ENCODE measurements around the gene TSPAN4. TPM values are rescaled to one million over a fixed set of nuclear protein-coding genes. Genes with fewer than 3 reads are reported as not detected.

Gene TSPAN4
- total and polyA plus RNA-seq, 4 donors = 16.5 to 38.1 (median 30.4) TPM

GRCh38 chr11:839280-839623 is 3.4 kb upstream of the TSPAN4 start:
- WGBS = 95% methylated on average over 5 of the region's 5 CpGs
- peaks cover 31 to 56% (median 39%) of the 10 kb centered on the region in 4 donors for H3K4me1 ChIP-seq (ENCODE audit: control insufficient read depth in 4 of 4, insufficient read depth in 4 of 4, low read length in 3 of 4)

GRCh38 chr11:839875-840617 is 2.6 kb upstream of the TSPAN4 start:
- no peaks in the 10 kb centered on the region for H3K27me3 ChIP-seq (ENCODE audit: control insufficient read depth in 4 of 4, insufficient read depth in 4 of 4, low read length in 3 of 4)
- H3K9ac ChIP-seq (ENCODE audit: low read depth in 1 of 2, low read length in 2 of 2) = no peak overlapping the region
- TF ChIP-seq SP1 (IDR thresholded peaks at IDR 0.05) = no peak
- TF ChIP-seq RAD21 (IDR thresholded peaks at IDR 0.05) = peak in 1 of 2 donors; percentile 7
- no peak for TF ChIP-seq MAX (IDR thresholded peaks at IDR 0.05)
- H3K4me3 ChIP-seq (ENCODE audit: low read depth in 1 of 3, low read length in 3 of 3) = no peak overlapping the region
- H3K27ac ChIP-seq (ENCODE audit: low read depth in 1 of 2, low read length in 2 of 2) = no peak overlapping the region
- DNase-seq (ENCODE audit: low spot score) = no peak
- WGBS = 88% methylated on average over 25 of the region's 25 CpGs
- no peaks in the 10 kb centered on the region for H3K9me3 ChIP-seq (ENCODE audit: control insufficient read depth in 4 of 4, low read length in 3 of 4)
- H3K4me1 ChIP-seq (ENCODE audit: control insufficient read depth in 4 of 4, insufficient read depth in 4 of 4, low read length in 3 of 4) = peaks cover 28 to 55% (median 38%) of the 10 kb centered on the region in 4 donors
- peaks cover 5 to 28% (median 11%) of the 10 kb centered on the region in 4 donors for H3K36me3 ChIP-seq (ENCODE audit: control insufficient read depth in 4 of 4, insufficient read depth in 3 of 4, low read depth in 1 of 4, low read length in 3 of 4)

More at GRCh38 chr11:839280-839623, 3.4 kb upstream of the TSPAN4 start:
- Histone ChIP-seq H3K4me3 (ENCODE audit: low read depth in 1 of 3, low read length in 3 of 3) (no peak overlapping the region), H3K9me3 (ENCODE audit: control insufficient read depth in 4 of 4, low read length in 3 of 4) (no peaks in the 10 kb centered on the region), H3K9ac (ENCODE audit: low read depth in 1 of 2, low read length in 2 of 2) (no peak overlapping the region), H3K36me3 (ENCODE audit: control insufficient read depth in 4 of 4, insufficient read depth in 3 of 4, low read depth in 1 of 4, low read length in 3 of 4) (peaks cover 5 to 28% (median 11%) of the 10 kb centered on the region in 4 donors), H3K27me3 (ENCODE audit: control insufficient read depth in 4 of 4, insufficient read depth in 4 of 4, low read length in 3 of 4) (no peaks in the 10 kb centered on the region), H3K27ac (ENCODE audit: low read depth in 1 of 2, low read length in 2 of 2) (no peak overlapping the region)
- no peak for TF ChIP-seq HNF4A (conservative IDR thresholded peaks at IDR 0.05)
- TF ChIP-seq EGR1 (IDR thresholded peaks at IDR 0.05; ENCODE audit: low read depth in 2 of 2) = no peak
- no peak for TF ChIP-seq NR2F2 (IDR thresholded peaks at IDR 0.05)
- no peak for TF ChIP-seq CTCF (IDR thresholded peaks at IDR 0.05; ENCODE audit: low read depth, low read length, missing input control)
- no peak for TF ChIP-seq ZBTB33 (IDR thresholded peaks at IDR 0.05)
- no peak for TF ChIP-seq ATF3 (IDR thresholded peaks at IDR 0.05)
- TF ChIP-seq MAX (IDR thresholded peaks at IDR 0.05) = no peak
- TF ChIP-seq JUND (IDR thresholded peaks at IDR 0.05) = no peak
- TF ChIP-seq SP1 (IDR thresholded peaks at IDR 0.05) = no peak
- TF ChIP-seq FOXA2 (IDR thresholded peaks at IDR 0.05) = no peak
- no peak for DNase-seq (ENCODE audit: low spot score)

- TF ChIP-seq FOXA2 (IDR thresholded peaks at IDR 0.05) (no peak), RAD21 (IDR thresholded peaks at IDR 0.05) (no peak), EGR1 (IDR thresholded peaks at IDR 0.05; ENCODE audit: low read depth in 2 of 2) (no peak), TAF1 (conservative IDR thresholded peaks at IDR 0.05) (no peak), SP1 (IDR thresholded peaks at IDR 0.05) (no peak), CTCF (IDR thresholded peaks at IDR 0.05; ENCODE audit: low read depth, low read length, missing input control) (no peak)
- H3K27me3 ChIP-seq (ENCODE audit: control insufficient read depth in 4 of 4, insufficient read depth in 4 of 4, low read length in 3 of 4) = no peaks in the 10 kb centered on the region
- H3K4me3 ChIP-seq (ENCODE audit: low read depth in 1 of 3, low read length in 3 of 3) = peak overlapping the region; percentile 96 to 100 (median 97)
- H3K36me3 ChIP-seq (ENCODE audit: control insufficient read depth in 4 of 4, insufficient read depth in 3 of 4, low read depth in 1 of 4, low read length in 3 of 4) = peaks cover 5 to 26% (median 10%) of the 10 kb centered on the region in 4 donors
- H3K9me3 ChIP-seq (ENCODE audit: control insufficient read depth in 4 of 4, low read length in 3 of 4) = no peaks in the 10 kb centered on the region
- under 1% methylated on average over 27 of the region's 27 CpGs for WGBS
- peaks cover 22 to 58% (median 35%) of the 10 kb centered on the region in 4 donors for H3K4me1 ChIP-seq (ENCODE audit: control insufficient read depth in 4 of 4, insufficient read depth in 4 of 4, low read length in 3 of 4)
- peak overlapping the region; percentile 76 to 90 for H3K27ac ChIP-seq (ENCODE audit: low read depth in 1 of 2, low read length in 2 of 2)
- peak overlapping the region; percentile 69 to 89 for H3K9ac ChIP-seq (ENCODE audit: low read depth in 1 of 2, low read length in 2 of 2)
- DNase-seq (ENCODE audit: low spot score) = no peak
Measured at GRCh38 chr11:841981-842369, 677 bp upstream of the TSPAN4 start.
